HepG2 (cell line): ENCODE measurements around the gene MXRA7. TPM values are rescaled to one million over a fixed set of nuclear protein-coding genes. Genes with fewer than 3 reads are reported as not detected.

Source experiments
- ATAC-seq: fragments of 200-7000 bp; cut with Tn5 transposase; 3 replicates; pipeline ENCODE4 v1.9.1; 2020; ENCODE audit warnings: mild to moderate bottlenecking, moderate library complexity
- BruUV-seq: library from RNA; stranded (reverse); fragments of 400-500 nt; replicated peaks from 2 replicates; lab custom pipeline; 2021; lab: Mats Ljungman, UMichigan
- CTCF ChIA-PET: fragments of 300-600 bp; formaldehyde crosslinking; extraction: SDS; loops from one replicate; lab custom pipeline; 2021; ENCODE audit warnings: low total read pairs, inconsistent platforms, low intra/inter-chr PET ratio; lab: Yijun Ruan, JAX
- POLR2A ChIA-PET: fragments of 350-600 bp; sonication (Branson Sonifier 250); formaldehyde crosslinking; loops from one replicate; lab custom pipeline; 2020; ENCODE audit warnings: antibody characterized with exemption, inconsistent platforms; lab: Yijun Ruan, JAX
- DNase-seq: peaks from one replicate; pipeline ENCODE4 v3.0.0-alpha.2; 2015; ENCODE audit warnings: low spot score
- FAIRE-seq: peaks from 3 replicates; lab custom pipeline; 2011; peaks lifted over from hg19 to GRCh38; lab: Jason Lieb, UNC
- H2AFZ ChIP-seq: one replicate; pipeline ENCODE4 v1.6.1; 2011; ENCODE audit warnings: low read length, inconsistent platforms
- H3K27ac ChIP-seq: fragments of 300-600 bp; 3 replicates; pipeline ENCODE4 v1.8.0; 2011; ENCODE audit warnings: mixed run types, mild to moderate bottlenecking, mixed read lengths, low read length, inconsistent platforms; ENCODE audit not compliant: insufficient read depth; ENCODE audit errors: extremely low read length
- H3K27me3 ChIP-seq, 2 experiments: fragments of 200-600 bp in 1 of 2; 2 replicates in 1 of 2; 3 replicates in 1 of 2; pipeline versions ENCODE4 v1.6.0 to v1.8.0; 2011; ENCODE audit warnings: low read length in 2 of 2, mild to moderate bottlenecking in 2 of 2, moderate library complexity in 2 of 2, inconsistent platforms in 1 of 2; ENCODE audit not compliant: insufficient read depth in 2 of 2, control insufficient read depth in 1 of 2
- H3K36me3 ChIP-seq, 2 experiments: fragments of 200-600 bp in 1 of 2; replicated peaks in 1 of 2; 2 replicates in 1 of 2; 3 replicates in 1 of 2; pipeline versions ENCODE4 v1.5.1 to v1.8.0; 2011; ENCODE audit warnings: low read length in 2 of 2, inconsistent platforms in 1 of 2; ENCODE audit not compliant: insufficient read depth in 2 of 2, control insufficient read depth in 1 of 2
- H3K4me1 ChIP-seq: 2 replicates; pipeline ENCODE4 v1.5.1; 2012; ENCODE audit warnings: low read length, inconsistent platforms; ENCODE audit not compliant: insufficient read depth
- H3K4me2 ChIP-seq: 2 replicates; pipeline ENCODE4 v1.6.0; 2011; ENCODE audit warnings: low read depth, low read length, inconsistent platforms
- H3K4me3 ChIP-seq, 3 experiments: fragments of 200-600 bp in 1 of 3; sonication (generic), shearing (Covaris generic) in 1 of 3; replicated peaks in 1 of 3; 2 replicates each; pipeline ENCODE4 v1.5.1; 2011 to 2016; ENCODE audit warnings: low read length in 3 of 3, inconsistent platforms in 2 of 3, low read depth in 2 of 3, mild to moderate bottlenecking in 2 of 3, control low read depth in 1 of 3, mixed read lengths in 1 of 3; ENCODE audit not compliant: insufficient read depth in 1 of 3
- H3K79me2 ChIP-seq: one replicate; pipeline ENCODE4 v1.6.1; 2011; ENCODE audit warnings: low read length, inconsistent platforms; ENCODE audit not compliant: insufficient read depth
- H3K9ac ChIP-seq: 2 replicates; pipeline ENCODE4 v1.6.0; 2011; ENCODE audit warnings: mild to moderate bottlenecking, low read depth, low read length, inconsistent platforms; ENCODE audit not compliant: insufficient read depth
- H3K9me3 ChIP-seq: 2 replicates; pipeline ENCODE4 v1.5.1; 2012; ENCODE audit warnings: mild to moderate bottlenecking, low read length
- H4K20me1 ChIP-seq: 2 replicates; pipeline ENCODE4 v1.6.0; 2011; ENCODE audit warnings: inconsistent platforms, mild to moderate bottlenecking, low read length, moderate library complexity; ENCODE audit not compliant: insufficient read depth
- DRAP1 ChIP-seq: IDR thresholded peaks from 2 replicates; pipeline ENCODE4 v1.6.1; 2016; ENCODE audit warnings: missing genetic modification reagents, missing compliant biosample characterization
- FOSL1 ChIP-seq: sonication (generic); formaldehyde crosslinking; IDR thresholded peaks from 2 replicates; pipeline ENCODE4 v1.9.0; 2021; ENCODE audit warnings: missing genetic modification reagents, borderline replicate concordance
- HNF1A ChIP-seq, 2 experiments: sonication (generic) in 1 of 2; formaldehyde crosslinking in 1 of 2; IDR thresholded peaks; 2 replicates each; pipeline versions ENCODE4 v1.4.0 to v1.6.1; 2016 to 2020; ENCODE audit warnings: borderline replicate concordance in 1 of 2, low read depth in 1 of 2, mild to moderate bottlenecking in 1 of 2, missing genetic modification reagents in 1 of 2
- KDM1A ChIP-seq: IDR thresholded peaks from 2 replicates; pipeline ENCODE4 v1.6.1; 2016; ENCODE audit warnings: missing compliant biosample characterization
- MYC ChIP-seq: sonication (generic); formaldehyde crosslinking; IDR thresholded peaks from 2 replicates; pipeline ENCODE4 v1.9.0; 2021; ENCODE audit warnings: missing genetic modification reagents, borderline replicate concordance
- NR1H2 ChIP-seq: sonication (generic); formaldehyde crosslinking; IDR thresholded peaks from 2 replicates; pipeline ENCODE4 v1.8.1; 2022; ENCODE audit warnings: low read depth, missing genetic modification reagents, borderline replicate concordance
- POLR2A ChIP-seq, 2 experiments: IDR thresholded peaks; 2 replicates each; pipeline ENCODE4 v1.6.1; 2011; ENCODE audit warnings: low read depth in 2 of 2, low read length in 2 of 2, mild to moderate bottlenecking in 1 of 2, moderate library complexity in 1 of 2; ENCODE audit not compliant: insufficient read depth in 1 of 2
- SETDB1 ChIP-seq: sonication (generic); formaldehyde crosslinking; IDR thresholded peaks from 2 replicates; pipeline ENCODE4 v1.5.1; 2020; ENCODE audit warnings: missing genetic modification reagents, mild to moderate bottlenecking, borderline replicate concordance
- TBX2 ChIP-seq: sonication (generic); formaldehyde crosslinking; IDR thresholded peaks from 2 replicates; pipeline ENCODE4 v1.5.0; 2020; ENCODE audit warnings: missing genetic modification reagents, mild to moderate bottlenecking, borderline replicate concordance
- U2AF2 ChIP-seq: fragments of 200-400 bp; formaldehyde crosslinking; IDR thresholded peaks from 2 replicates; pipeline ENCODE4 v1.6.1; 2017; ENCODE audit warnings: low read depth, mild to moderate bottlenecking, low read length
- ZMAT3 ChIP-seq: sonication (generic); formaldehyde crosslinking; conservative IDR thresholded peaks from 2 replicates; pipeline ENCODE4 v1.7.0; 2021; ENCODE audit warnings: missing genetic modification reagents
- ZNF225 ChIP-seq: sonication (generic); formaldehyde crosslinking; IDR thresholded peaks from 2 replicates; pipeline ENCODE4 v1.4.0; 2020; ENCODE audit warnings: mild to moderate bottlenecking, missing genetic modification reagents
- ZNF230 ChIP-seq: sonication (generic); formaldehyde crosslinking; IDR thresholded peaks from 2 replicates; pipeline ENCODE4 v1.4.0; 2020; ENCODE audit warnings: mild to moderate bottlenecking, missing genetic modification reagents
- ZNF362 ChIP-seq: sonication (generic); formaldehyde crosslinking; IDR thresholded peaks from 2 replicates; pipeline ENCODE4 v1.4.0; 2020; ENCODE audit warnings: missing genetic modification reagents, mild to moderate bottlenecking, borderline replicate concordance
- ZSCAN20 ChIP-seq: sonication (generic); formaldehyde crosslinking; IDR thresholded peaks from 2 replicates; pipeline ENCODE4 v1.4.0; 2020; ENCODE audit warnings: missing genetic modification reagents, mild to moderate bottlenecking, borderline replicate concordance
- WGBS: methylation state at CpG from one replicate; pipeline ENCODE4 v1.1.6; 2017; ENCODE audit warnings: low lambda C conversion rate; 5-methylcytosine and 5-hydroxymethylcytosine counted together
- in situ Hi-C: cut with HindIII; loops from 2 replicates; pipeline ENCODE4 v1.10.0; 2017; ENCODE audit warnings: low pct_unique_long_range_greater_than_20kb; ENCODE audit not compliant: extremely low pct_ligation_motif_present
- intact Hi-C: fragments of 100-400 bp; cut with micrococcal nuclease; formaldehyde crosslinking; loops from one replicate; pipeline ENCODE4 v1.10.0; 2022; ENCODE audit not compliant: unreplicated experiment
- polyA plus RNA-seq, 8 experiments: library from polyadenylated mRNA; depleted of rRNA in 3 of 8; stranded (reverse) in 7 of 8; unstranded in 1 of 8; fragments of >200 nt; fragmentation: Illumina TruSeq in 4 of 8; extraction: Trizol in 4 of 8; gene quantifications; 2 replicates each; pipeline versions ENCODE4 v1.2.1 to v1.2.3, GENCODE V29; 2011 to 2016; ENCODE audit warnings: low read depth in 4 of 8, missing spikeins in 1 of 8, mixed read lengths in 1 of 8; ENCODE audit not compliant: insufficient read depth in 1 of 8
- total RNA-seq, 5 experiments: library from RNA; depleted of rRNA; stranded (reverse); fragments of >200 nt; fragmentation: Illumina TruSeq; extraction: Trizol; gene quantifications; 2 replicates each; pipeline ENCODE4 v1.2.3, GENCODE V29; 2016; ENCODE audit warnings: low read depth in 1 of 5
- TF ChIP-seq, protein P1 (sequence below): sonication (generic); formaldehyde crosslinking; IDR thresholded peaks from 2 replicates; pipeline ENCODE4 v1.9.0; 2022; ENCODE audit warnings: missing genetic modification reagents, mild to moderate bottlenecking, borderline replicate concordance

Gene MXRA7
- total and polyA plus RNA-seq, 2 of the 13 experiments (the other 11 are each of a cell fraction or from before 2014, with no cell fraction given): 44.8 to 112 TPM

- TF ChIP-seq ZNF362 (CRISPR knock-in tag): peak; percentile 69; the same call in 1 of the 2 replicates
Measured at GRCh38 chr17:76679239-76679638, 31.5 kb downstream of the MXRA7 start (continued).

DNA sequence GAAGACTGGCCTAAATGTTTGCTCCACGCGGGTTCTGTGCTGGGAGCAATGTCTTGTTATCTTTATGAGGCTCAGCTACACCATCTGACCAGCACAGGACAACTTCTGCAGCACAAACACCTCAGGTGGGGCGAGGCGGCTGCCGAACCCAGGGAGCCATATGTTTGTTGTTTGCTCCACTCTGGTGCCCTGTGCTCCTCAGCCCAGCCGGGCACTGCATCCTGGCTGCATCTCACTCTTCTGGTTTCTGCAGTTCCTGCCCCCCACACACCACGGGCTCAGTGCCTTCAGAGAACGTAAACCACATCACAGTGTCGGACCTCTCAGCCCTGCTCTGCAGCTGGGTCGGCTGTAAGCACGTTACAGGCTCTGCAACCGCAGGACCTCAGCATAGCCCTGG lies 32.4 kb downstream of the MXRA7 start:
- Histone ChIP-seq H4K20me1 (no peaks in the 10 kb centered on the region), H3K9me3 (no peaks in the 10 kb centered on the region), H3K27ac (no peak overlapping the region), H3K36me3 (peaks cover 5 to 17% of the 10 kb centered on the region in 2 experiments; a peak in 3 of 5 replicates), H3K79me2 (no peaks in the 10 kb centered on the region), H3K27me3 (no peaks in the 10 kb centered on the region), H3K4me1 (peaks cover 38% of the 10 kb centered on the region), H2AFZ (no peak overlapping the region), H3K4me2 (no peak overlapping the region), H3K4me3 (no peak overlapping the region), H3K9ac (no peak overlapping the region)
- BruUV-seq: no TSS peak
- POLR2A ChIA-PET: no interaction called here
- ATAC-seq: no peak
- DNase-seq: no peak
- FAIRE-seq: no peak
- 87% methylated on average over 12 of the region's 12 CpGs for WGBS
- intact Hi-C loops: no loop called here
- in situ Hi-C loops: no loop called here
- CTCF ChIA-PET: no interaction called here
- TF ChIP-seq ZNF230 (CRISPR knock-in tag) (no peak), KDM1A (CRISPR knock-in tag) (no peak), ZNF225 (no peak), NR1H2 (CRISPR knock-in tag) (no peak), FOSL1 (CRISPR knock-in tag) (no peak), TBX2 (CRISPR knock-in tag) (no peak), U2AF2 (no peak), POLR2A (IDR thresholded peaks at IDR 0.05; ENCODE audit: insufficient read depth in 1 of 2, low read depth in 2 of 2, low read length in 2 of 2) (0 out of 4 replicates have a peak, but pooled peaks of 1 of the 2 experiments have one; percentile 33), HNF1A (IDR thresholded peaks at IDR 0.05; ENCODE audit: low read depth) (no peak), HNF1A (CRISPR knock-in tag; IDR thresholded peaks at IDR 0.05; ENCODE audit: borderline replicate concordance) (no peak), DRAP1 (CRISPR knock-in tag) (no peak), ZSCAN20 (CRISPR knock-in tag) (no peak), ZMAT3 (no peak), SETDB1 (CRISPR knock-in tag) (no peak), MYC (0 out of 2 replicates have a peak, but pooled peaks have one; percentile 9)
- TF ChIP-seq, protein P1, sequence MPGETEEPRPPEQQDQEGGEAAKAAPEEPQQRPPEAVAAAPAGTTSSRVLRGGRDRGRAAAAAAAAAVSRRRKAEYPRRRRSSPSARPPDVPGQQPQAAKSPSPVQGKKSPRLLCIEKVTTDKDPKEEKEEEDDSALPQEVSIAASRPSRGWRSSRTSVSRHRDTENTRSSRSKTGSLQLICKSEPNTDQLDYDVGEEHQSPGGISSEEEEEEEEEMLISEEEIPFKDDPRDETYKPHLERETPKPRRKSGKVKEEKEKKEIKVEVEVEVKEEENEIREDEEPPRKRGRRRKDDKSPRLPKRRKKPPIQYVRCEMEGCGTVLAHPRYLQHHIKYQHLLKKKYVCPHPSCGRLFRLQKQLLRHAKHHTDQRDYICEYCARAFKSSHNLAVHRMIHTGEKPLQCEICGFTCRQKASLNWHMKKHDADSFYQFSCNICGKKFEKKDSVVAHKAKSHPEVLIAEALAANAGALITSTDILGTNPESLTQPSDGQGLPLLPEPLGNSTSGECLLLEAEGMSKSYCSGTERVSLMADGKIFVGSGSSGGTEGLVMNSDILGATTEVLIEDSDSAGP (CRISPR knock-in tag): no peak
